GM21619 (cell line): ENCODE results near the gene AP3B2.

Experiments used
- ATAC-seq: cut with Tn5 transposase; IDR thresholded peaks from one replicate; pipeline ENCODE4 v1.9.1; 2021; ENCODE audit not compliant: unreplicated experiment

AP3B2 gene

DNA sequence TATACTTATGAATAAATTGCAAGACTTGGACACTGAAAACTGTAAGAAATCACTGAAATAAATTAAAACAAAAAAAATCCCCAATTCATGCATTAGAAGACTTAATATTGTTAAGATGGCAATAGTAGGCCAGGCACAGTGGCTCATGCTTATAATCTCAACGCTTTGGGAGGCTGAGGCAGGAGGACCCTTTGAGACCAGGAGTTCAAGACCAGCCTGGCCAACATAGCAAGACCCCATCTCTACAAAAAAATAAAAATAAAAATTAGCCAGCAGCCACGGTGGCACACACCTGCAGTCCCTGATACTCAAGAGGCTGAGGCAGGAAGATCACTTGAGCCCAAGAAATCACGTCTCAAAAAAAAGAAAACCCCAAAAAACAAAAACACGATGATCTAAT is 98.3 kb downstream of the AP3B2 start:
- no peak for ATAC-seq
